Measurements from ENCODE around the gene WNT2B.

The WNT2B gene

DNA sequence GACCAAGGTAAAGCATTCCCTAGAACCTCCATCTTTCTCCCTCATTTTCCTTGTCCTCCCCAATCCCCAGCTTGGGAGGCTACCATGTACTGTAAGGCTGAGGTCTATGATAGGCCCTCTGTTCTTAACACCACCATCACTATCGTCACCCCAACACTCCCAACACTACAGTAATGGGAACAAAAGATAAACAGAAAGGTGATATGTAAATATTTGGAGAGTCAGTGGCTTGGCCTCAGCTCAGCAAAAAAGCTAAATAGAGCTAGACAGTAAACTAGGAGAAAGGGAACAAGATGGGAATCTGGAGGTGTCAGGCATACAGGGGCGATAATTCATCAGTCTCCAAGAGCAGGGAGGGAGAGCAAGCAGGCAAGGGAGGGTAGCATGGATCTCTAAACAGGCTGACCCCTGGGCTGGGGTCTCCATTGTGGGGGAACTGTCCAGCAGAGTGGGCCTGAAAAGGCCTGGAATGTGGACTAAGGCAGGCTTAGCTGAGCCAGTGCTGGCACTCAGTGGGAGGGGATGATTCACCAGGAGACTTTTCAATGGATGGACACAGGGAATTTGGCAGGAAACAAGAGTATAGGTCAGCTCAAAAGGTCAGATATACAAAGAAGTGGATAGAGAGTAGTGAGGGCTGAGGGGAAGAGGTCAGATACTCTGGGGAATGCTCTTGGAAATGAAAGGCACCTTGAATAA, 6.7 kb downstream of the WNT2B start:
- TF ChIP-seq, protein P1, sequence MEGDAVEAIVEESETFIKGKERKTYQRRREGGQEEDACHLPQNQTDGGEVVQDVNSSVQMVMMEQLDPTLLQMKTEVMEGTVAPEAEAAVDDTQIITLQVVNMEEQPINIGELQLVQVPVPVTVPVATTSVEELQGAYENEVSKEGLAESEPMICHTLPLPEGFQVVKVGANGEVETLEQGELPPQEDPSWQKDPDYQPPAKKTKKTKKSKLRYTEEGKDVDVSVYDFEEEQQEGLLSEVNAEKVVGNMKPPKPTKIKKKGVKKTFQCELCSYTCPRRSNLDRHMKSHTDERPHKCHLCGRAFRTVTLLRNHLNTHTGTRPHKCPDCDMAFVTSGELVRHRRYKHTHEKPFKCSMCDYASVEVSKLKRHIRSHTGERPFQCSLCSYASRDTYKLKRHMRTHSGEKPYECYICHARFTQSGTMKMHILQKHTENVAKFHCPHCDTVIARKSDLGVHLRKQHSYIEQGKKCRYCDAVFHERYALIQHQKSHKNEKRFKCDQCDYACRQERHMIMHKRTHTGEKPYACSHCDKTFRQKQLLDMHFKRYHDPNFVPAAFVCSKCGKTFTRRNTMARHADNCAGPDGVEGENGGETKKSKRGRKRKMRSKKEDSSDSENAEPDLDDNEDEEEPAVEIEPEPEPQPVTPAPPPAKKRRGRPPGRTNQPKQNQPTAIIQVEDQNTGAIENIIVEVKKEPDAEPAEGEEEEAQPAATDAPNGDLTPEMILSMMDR (IDR thresholded peaks at IDR 0.05; ENCODE audit: low read depth, low read length, missing control alignments) = no peak
- no peak overlapping the region for H3K4me3 ChIP-seq (ENCODE audit: low read depth, low read length)
- no peak for DNase-seq (ENCODE audit: low read depth)

DNA sequence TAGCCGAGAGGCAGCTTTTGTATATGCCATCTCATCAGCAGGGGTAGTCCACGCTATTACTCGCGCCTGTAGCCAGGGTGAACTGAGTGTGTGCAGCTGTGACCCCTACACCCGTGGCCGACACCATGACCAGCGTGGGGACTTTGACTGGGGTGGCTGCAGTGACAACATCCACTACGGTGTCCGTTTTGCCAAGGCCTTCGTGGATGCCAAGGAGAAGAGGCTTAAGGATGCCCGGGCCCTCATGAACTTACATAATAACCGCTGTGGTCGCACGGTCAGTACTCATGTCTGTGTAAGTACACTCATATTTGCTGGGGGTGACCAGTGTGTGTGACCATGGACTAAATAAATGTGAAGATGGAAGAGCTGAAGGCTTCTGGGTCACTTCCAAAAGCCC, 7.4 kb downstream of the WNT2B start:
- no peak overlapping the region for H3K4me3 ChIP-seq (ENCODE audit: low read depth, low read length)
- TF ChIP-seq, protein P1 (IDR thresholded peaks at IDR 0.05; ENCODE audit: low read depth, low read length, missing control alignments) = no peak
- no peak for DNase-seq (ENCODE audit: low read depth)

DNA sequence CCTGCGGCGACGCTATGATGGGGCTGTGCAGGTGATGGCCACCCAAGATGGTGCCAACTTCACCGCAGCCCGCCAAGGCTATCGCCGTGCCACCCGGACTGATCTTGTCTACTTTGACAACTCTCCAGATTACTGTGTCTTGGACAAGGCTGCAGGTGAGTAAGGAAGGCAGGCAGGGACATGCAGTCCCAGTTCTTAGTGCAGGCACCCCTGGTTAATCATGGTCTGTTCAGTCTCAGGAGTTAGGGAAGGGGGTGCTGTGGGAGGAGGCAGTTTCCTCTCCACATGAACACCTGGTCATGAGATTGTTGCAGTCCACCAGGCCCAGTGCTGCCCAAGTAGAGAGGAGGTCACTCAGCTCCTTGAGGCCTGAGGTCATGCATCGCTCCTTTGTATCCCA, 8.5 kb downstream of the WNT2B start:
- TF ChIP-seq, protein P1 (IDR thresholded peaks at IDR 0.05; ENCODE audit: low read depth, low read length, missing control alignments) = no peak
- H3K4me3 ChIP-seq (ENCODE audit: low read depth, low read length) = no peak overlapping the region
- no peak for DNase-seq (ENCODE audit: low read depth)

DNA sequence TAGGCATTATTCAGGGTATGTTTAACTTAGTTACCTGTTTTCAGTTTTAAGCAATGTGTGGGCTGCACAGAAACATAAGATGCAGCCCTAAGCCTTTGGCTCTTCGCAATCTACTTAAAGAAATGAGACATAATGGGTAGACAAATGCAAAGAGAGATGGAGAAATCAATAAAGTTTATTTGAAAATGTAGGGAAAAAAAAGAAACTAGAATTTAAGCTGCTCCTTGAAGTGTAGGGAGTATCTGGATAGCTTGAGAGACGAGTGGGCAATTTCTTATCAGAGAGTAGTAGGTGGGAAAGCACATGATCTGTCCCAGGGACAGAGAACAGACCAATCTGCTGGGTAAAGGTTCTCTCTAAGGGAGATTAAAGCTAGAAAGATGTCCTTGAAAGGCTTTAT, 8.9 kb downstream of the WNT2B start:
- no peak for DNase-seq (ENCODE audit: low read depth)
- no peak overlapping the region for H3K4me3 ChIP-seq (ENCODE audit: low read depth, low read length)
- TF ChIP-seq, protein P1 (IDR thresholded peaks at IDR 0.05; ENCODE audit: low read depth, low read length, missing control alignments) = no peak

DNA sequence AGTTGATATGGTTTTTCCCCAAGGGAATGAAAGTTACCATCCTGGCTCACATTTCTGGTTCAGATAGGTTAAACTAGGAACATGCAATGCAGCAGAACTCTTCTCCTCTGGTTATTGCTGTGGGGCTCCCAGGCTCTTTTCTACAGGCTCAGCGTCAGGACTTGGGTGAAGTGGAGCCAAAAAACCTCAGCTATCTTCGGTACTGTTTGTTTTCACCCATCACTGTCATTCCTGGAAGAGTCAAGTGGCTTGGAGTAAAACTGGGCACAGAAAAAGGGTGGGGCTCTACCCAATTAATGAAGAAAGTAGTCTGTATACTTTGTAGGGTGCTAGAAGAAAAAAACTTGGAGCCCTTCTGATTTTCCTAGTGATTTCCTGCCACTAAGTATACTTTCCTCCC, 9.4 kb downstream of the WNT2B start:
- H3K4me3 ChIP-seq (ENCODE audit: low read depth, low read length) = no peak overlapping the region
- DNase-seq (ENCODE audit: low read depth) = no peak
- TF ChIP-seq, protein P1 (IDR thresholded peaks at IDR 0.05; ENCODE audit: low read depth, low read length, missing control alignments) = no peak

DNA sequence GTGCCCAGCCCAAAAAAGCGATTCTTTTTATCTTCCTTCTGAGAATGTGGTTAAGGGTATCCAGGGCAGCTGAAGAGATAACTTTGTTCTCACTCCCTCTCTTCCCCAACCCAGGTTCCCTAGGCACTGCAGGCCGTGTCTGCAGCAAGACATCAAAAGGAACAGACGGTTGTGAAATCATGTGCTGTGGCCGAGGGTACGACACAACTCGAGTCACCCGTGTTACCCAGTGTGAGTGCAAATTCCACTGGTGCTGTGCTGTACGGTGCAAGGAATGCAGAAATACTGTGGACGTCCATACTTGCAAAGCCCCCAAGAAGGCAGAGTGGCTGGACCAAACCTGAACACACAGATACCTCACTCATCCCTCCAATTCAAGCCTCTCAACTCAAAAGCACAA, 11.4 kb downstream of the WNT2B start:
- no peak for DNase-seq (ENCODE audit: low read depth)
- H3K4me3 ChIP-seq (ENCODE audit: low read depth, low read length) = no peak overlapping the region
- TF ChIP-seq, protein P1 (IDR thresholded peaks at IDR 0.05; ENCODE audit: low read depth, low read length, missing control alignments) = no peak

DNA sequence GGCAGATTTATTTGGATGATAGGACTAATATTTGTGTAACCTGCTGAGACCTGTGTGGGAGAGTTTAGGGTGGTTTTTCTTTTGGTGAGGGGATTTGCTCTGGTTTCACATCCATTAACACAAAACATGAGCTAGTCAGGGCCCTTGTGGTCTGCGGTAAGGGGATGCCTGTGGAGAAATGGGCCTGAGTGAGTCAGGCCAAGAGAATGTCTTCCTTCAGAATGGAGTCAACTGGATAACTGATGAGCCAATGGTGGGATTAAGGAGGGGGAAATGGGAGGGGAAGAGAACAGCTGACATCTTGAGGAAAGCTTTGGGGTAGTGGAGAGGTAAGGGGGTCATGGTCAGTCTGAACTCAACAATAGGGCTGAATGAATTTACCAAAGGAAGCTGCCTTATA, 13.9 kb downstream of the WNT2B start:
- DNase-seq (ENCODE audit: low read depth) = no peak
- no peak overlapping the region for H3K4me3 ChIP-seq (ENCODE audit: low read depth, low read length)
- TF ChIP-seq, protein P1 (IDR thresholded peaks at IDR 0.05; ENCODE audit: low read depth, low read length, missing control alignments) = no peak

Measured in GM12864 (cell line).